GM18507 (cell line): Measurements from ENCODE around the gene CNKSR3.

Experiments used
- DNase-seq: peaks from one replicate; pipeline ENCODE4 v3.0.0; 2011; ENCODE audit warnings: low read depth; ENCODE audit not compliant: insufficient read length; ENCODE audit errors: extremely low spot score
- FAIRE-seq: peaks from 2 replicates; lab custom pipeline; 2011; peaks lifted over from hg19 to GRCh38; lab: Jason Lieb, UNC

CNKSR3 gene

DNA sequence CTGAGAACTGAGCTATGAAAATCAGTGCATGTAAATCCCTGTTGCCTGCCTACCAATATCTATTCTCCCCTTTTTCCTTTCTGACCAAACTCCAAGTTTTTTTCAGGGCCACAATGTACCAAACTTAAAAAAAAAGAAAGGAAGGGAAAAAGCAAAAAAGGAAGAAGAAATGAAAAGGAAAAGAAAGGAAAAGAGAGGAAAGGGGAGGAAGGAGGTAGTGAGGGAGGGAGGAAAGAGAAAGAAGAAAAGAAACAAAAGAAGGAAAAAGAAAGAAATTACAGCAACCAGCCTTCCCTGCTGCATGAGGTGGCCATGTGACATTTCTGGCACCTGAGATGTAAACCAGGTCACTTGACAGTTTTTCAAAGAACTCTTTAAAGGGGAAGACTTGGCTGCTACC lies 4.4 kb downstream of the CNKSR3 start:
- DNase-seq (no peak), FAIRE-seq (no peak)

DNA sequence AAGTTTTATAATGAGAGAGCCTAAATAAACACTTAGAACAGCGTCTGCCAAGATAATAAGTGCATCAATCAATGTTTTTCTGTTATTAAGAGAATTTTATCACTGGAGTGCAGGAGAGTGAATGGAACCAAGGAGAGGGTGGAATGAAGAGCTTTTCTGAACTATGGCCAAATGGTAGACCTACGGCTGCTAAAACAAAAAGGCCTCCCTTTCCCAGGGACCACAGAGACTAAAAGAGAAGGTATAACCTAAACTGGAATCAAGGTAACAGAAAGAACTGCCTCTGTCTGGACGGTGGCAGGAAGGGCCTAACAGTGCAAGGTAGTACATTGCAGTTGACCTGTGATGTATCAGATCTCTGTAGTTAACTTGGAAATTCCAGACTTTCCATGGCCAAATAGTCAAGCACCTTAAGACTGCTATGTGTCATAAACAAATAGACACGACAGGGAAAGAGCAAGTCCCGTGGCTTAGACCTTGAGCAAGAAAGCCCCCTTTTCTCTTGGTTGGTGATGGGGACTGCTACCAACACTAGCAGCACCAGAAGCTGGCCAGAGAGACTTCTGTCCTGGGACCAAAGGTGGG lies 5.5 kb downstream of the CNKSR3 start:
- FAIRE-seq (no peak), DNase-seq (no peak)

DNA sequence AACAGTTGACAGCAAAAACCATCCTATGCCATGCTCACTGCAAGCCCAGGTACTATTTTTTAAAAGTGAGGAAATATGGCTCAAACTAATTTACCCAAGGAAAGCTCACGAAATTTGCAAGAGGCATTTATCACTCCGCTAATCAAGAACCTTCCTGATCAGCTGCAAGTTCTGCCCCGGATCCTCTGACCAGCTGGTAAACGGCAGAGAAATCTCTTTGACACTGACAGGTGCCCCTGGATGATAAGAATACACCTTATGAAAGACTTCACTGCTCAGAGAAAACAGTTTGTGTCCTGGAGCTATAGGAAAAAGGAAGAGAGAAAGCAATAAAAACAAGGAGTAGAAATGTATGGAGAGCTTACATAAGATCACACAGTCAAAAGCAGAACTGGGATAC lies 6.4 kb downstream of the CNKSR3 start:
- FAIRE-seq (no peak), DNase-seq (no peak)

DNA sequence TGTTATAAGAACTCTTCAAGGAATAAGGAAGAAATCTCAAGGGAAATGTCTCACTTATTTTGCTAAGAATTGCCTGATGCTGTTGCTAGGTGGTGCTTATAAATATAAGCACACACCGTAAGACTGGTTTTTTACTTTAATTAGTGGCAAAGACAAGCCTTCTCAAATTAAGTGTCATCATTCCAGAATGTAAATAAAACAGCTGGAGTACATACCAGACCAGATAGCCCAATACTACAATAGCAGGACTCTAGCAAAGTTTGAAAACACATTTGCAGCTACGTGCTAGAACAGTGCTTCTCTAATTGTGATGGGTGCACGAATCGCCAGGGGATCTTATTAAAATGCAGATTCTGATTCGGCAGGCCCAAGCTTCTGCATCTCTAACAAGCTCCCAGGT lies 6.8 kb downstream of the CNKSR3 start:
- DNase-seq: no peak
- FAIRE-seq: no peak

DNA sequence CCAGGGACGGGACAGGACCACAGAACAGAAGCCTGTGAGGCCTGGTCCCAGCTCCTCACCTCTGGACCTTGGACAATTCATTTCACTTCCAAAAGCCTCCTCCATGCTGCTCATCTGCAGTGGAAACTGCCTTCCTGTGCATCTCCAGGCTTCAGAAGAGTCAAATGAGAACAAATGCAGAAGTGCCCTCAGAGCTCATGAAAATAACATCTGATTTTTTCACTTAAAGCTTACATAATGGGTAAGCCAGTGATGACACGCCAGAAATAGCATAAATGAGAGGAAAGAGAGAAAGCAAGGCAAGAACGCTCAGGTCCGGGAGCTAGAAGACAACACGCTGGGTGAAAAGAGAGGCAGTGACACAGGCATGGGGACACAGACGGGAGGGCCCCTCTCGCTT lies 7.9 kb downstream of the CNKSR3 start:
- DNase-seq: no peak
- FAIRE-seq: no peak

DNA sequence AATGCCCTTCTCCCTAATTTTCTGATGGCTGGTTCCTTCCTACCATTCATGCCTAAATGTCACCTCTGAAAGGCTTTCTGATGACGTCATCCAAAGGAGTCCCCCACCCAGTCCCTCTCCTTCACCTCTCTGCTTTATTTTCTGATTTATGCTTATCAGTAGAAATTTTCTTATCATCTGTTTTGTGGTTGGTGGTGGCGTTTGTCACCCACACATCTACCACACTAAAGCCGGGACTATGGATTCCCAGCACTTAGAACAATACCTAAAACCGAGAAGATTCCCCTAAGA lies 9.0 kb downstream of the CNKSR3 start:
- FAIRE-seq (no peak), DNase-seq (no peak)

DNA sequence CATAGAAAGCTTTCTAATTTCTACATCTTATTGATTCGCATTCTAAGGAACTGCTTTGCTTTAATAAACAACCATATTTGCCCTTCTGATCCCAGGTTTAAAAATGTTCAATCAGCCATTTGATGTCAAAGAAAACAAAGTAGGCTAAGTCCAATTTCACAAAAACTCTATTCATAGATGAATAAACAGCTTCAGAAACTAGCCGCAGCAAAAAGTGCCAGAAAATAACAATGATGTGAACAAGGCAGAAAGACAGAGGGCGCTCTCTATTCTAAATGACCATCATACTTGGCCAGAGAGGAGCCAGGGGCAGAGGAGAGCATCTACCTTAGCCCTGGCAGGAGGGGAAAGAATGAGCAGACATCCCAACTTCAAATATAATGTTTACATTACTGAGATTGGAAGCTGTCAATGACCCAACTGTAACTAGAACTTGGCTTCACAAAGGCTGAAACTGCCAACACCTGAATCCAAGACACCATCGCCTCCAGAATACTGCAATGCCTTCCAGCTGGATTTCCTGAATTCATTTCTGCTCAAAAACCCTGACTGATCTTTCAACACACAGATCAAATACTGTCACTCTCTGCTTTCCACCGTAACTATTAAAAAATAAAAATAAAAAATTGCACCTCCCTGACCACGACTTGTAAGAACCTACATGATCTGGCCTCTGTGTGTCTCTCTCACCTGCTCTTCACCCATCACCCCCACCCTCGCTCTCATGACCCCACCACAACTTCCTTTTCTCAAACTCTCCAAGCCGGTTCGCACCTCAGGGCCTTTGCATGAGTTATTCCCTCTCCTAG lies 9.5 kb downstream of the CNKSR3 start:
- FAIRE-seq (peak; percentile 36), DNase-seq (no peak)

DNA sequence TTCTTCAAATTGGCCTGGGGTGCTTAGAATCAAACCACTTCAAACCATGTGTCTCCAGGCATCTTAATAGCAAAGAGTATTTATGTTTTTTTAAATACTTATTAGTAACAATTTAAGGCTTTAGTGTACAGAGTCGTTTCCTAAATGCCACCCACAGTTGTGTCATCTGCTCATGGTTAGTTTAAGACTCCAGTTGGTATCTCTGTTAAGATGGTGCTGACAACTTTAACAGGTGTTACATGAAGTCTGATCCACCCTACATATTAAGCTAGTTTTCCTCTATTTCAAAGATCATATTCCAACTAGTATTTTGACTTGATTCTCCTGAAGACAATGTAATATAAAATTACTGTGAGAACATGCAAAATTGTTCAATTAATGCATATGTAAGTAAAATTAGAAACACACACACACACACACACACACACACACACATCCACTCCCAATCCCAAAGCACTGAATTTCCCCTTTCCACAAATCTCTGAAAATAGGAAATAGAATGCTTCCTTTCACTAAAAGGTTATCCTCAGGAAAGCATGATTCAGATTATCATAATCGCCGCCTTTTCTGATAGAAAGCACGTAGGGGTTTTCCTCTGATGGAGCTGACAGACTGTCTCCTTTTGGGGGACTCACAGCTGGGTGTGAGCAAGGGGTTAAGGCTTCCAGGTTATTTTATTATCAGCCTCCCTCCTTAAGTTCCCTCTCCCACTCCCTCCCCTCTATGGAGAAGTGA lies 10.5 kb downstream of the CNKSR3 start:
- DNase-seq (no peak), FAIRE-seq (no peak)

DNA sequence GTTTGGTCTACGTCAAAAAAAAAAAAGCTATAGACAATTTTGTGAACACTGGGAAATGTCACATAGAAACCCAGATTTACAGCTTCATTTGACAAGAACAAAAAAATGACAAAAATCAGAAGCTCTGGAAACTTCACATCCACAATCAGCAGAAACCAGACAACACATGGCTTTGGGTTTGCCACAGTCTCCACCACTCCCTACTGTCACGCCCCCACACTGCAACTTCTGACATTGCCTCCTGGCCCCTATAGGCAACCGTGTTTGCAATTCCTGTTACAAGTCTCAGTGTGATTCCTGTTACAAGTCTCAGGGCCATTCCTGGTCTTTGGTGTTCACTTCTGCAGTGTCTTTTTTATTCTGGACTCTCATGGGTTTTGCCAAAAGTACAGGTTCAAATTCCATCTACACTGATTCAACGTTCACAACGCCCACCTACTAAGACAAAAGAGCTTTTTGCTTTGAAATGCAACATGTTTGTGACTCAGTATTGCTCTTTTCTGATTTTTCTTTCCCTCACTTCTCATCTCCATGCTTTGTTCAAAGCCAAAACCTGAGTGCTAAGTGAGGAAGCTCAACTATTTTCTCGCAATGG lies 12.0 kb downstream of the CNKSR3 start:
- DNase-seq (no peak), FAIRE-seq (no peak)

DNA sequence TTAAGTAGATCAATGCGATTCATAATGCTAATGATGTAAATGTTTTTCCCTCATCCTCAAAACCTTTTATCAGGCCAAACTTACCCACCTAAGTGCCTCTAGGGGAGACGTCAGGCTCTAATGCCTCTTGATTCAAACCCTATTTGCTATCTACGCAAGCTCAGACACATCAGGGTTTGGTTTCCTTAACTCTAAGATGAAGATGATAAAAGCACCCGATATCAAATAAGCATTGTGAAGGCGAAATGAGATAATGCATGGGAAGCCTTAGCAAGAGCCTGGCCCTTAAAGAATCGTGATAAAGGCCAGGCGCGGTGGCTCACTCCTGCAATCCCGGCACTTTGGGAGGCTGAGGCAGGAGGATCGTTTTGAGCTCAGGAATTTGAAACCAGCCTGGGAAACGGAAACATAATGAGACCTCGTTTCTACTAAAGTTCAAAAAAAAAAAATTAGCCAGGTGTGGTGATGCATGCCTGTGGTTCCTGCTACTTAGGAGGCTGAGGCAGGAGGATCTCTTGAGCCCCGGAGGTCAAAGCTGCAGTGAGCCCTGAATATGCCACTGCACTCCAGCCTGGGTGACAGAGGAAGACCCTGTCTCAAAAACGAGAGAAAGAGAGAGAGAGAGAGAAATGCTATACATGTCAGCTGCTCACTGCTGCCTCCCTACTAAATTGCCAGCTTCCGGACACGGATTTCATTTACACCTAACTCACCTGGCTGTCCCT lies 13.5 kb downstream of the CNKSR3 start:
- no peak for DNase-seq
- no peak for FAIRE-seq

DNA sequence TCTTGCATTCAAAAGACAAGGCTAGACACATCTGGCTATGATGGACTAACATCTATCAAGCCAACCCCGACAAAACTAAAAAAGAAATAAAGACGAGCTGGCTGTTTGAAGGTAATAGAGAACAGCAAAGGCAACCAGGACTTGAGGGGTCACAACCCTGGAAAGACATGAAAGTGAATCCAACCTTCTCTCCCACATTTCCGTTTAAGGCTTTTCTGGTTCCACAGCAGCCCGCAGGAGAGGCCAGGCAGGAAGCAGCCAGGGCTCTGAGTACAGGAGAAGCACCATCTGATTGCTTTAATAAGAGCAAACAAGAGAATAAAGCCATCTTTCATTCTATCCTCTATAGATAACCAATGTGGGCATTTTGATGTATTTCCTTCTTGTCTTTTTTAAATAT lies 14.3 kb downstream of the CNKSR3 start:
- FAIRE-seq: no peak
- no peak for DNase-seq

DNA sequence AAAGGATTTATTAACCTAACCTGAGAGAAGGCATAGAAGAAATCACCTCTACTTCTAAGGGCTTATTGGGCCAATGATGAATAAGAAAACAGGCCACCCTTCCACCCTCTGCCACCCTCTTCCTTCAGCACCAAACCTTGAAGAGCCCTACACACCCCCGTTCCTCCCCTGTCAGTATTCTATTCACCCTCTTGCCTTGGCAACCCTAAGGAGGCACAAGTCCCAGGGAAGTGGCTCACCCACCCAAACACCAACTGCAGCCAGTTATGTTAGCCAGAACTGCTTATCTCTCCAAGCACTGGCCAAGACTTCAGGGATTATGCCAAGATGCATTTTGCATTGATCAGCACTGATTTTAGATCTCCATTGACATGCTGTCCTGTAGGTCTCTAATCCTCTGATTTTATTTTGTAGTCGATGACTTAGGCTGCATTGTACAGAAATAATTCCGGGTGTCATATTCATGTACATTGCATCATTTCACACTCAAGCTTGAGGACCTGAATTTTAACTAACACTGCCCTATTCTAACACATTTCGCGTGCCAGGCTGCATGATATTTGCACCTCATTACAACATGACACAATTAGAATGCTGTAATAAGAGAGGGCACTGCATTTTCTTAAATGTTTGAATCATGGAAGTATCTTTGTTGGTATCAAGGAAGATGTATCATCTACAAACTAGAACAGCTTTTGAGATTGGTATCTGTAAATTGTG lies 15.7 kb downstream of the CNKSR3 start:
- DNase-seq (no peak), FAIRE-seq (no peak)

DNA sequence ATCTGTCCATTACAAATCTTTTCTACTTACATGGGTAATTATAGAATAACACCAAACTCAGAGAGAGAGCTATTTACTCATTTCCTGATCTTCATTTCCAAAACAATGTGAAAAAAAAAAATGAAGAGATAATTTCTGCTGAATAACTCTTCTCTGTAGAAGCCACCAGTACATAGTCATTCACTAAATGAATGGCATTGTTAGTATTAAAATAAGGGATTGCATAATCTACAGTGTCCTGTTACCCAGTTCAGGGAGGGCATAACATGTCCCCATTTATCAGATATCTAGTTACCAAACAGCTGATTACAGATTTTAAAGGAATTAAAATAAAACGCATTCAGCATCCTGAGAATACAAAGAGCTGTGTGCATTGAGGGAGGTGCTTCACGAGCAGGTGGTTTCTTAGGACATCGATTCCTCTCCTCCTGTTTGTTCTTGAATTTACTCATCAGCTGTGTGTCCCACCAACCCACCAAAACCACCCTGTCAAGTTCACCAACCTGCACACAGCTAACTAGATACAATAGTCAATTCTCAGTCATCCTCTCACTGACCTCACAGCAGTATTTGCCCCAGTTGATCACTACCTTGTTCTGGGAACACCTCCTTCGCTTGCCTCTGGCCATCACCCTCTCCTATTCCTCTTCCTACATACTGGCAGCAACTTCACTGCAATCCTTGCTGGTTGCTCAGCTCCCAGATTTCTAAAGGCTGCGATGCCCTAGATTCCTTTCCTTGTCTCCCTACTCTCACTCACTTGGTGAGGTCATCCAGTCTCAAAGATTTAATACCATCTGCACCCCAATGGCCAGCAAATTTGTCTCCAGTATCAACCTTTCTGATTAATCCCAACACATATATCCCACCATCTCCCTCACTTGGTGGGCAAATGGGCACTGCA lies 18.7 kb downstream of the CNKSR3 start:
- FAIRE-seq (peak; percentile 42), DNase-seq (no peak)

DNA sequence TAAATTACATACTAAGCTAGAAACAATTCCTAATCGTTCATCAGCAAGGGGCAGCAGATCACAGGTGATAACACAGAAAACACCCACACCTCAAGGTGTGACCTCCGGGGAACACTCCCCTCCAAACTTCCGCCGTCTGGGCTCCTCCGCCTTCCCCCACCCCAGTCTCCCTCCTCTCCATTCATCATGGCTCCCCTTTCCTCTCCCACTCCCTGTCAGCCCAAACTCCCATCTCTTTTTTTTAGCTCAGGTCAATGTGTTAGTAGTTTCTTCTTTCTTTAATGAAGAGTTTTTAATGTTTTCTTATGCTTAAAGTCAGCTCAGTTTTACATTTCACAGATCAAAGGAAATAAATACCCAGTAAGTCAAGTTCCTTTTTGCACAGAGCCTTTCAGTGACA lies 20.7 kb downstream of the CNKSR3 start:
- no peak for DNase-seq
- FAIRE-seq: no peak

DNA sequence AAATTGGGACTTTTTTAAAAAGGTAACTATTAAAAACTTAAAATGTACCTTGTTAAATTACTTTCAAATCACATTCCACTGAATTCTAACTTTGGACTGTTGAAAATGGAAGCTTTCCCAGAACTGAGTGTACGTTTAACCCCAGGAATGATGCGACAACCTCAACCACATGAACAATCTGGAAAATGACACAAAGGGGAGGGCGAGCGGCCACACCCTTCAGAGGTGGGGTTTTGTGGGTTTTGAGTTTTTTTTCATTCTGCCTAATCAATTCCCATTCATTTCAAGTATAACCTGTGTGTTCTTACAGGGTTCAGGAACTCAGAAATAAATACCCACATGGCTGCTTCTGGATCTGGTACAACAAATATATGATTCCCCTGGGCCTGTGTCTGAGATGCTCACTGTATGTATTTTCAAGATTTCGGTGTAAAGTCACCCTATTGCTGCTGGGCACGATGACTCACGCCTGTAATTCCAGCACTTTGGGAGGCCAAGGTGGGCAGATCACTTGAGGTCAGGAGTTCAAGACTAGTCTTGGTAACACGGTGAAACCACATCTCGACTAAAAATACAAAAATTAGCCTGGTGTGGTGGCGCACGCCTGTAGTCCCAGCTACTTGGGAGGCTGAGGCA lies 21.6 kb downstream of the CNKSR3 start:
- DNase-seq (no peak), FAIRE-seq (no peak)

DNA sequence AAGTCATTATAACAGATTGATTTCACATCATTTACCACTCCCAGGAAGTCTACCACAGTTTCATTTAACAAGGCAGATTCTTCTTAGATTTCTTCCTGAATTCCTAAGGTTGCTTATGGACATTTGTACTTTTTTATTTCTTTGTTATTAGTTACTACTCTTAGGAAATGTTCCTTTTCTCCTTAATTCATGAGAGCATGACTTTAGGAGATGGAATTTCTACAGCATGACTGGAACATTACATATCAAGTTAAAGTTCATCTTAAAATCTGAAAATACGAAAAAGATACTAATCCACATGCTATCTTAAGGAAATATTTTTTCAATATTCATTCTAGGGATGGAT lies 22.3 kb downstream of the CNKSR3 start:
- no peak for FAIRE-seq
- DNase-seq: no peak

DNA sequence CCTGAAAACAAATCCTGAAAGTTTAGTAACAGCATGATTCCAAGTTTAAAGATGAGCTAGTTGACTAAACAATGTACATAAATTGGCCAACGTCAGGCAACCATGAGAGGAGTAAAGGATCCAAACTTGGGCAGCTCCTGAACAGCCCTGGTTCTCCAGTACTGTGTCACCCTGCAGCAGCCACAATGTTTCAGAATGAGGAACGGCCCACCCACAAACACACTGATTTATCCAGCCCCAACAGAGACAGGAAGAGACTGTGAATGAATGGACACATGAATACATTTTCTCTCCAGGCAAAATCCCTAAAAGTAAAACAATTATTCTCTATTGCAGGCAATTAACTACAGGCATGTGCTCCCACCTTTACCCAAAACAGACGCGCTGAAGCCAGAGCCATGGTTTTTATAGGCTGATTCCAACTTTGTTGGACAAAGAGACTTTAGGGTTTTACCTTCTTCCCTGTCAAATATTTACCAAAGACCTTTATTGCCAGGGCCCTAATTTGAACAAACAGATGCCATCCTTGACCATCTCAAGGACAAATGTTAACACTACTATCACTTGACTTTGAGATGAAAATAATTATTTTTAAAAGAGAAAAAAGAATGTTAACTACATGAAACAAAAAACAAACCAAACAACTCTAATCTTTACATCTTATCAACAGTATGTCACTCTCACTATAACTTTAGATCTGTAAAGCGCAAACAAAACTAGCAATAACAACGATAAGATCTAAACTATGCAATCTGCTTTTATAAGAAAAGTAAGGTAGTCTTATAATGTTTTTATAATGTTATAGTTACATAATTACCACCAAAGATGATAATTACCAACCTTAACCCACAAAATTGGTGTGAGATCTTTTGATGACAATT lies 22.9 kb downstream of the CNKSR3 start:
- FAIRE-seq (peak; percentile 63), DNase-seq (no peak)
